ENCODE measurements around the gene ITIH5.

- no peak for TF ChIP-seq EZH2 (optimal IDR thresholded peaks at IDR 0.05; ENCODE audit: low read depth, low read length)
- TF ChIP-seq CTCF (IDR thresholded peaks at IDR 0.05; ENCODE audit: low read length), result no peak
Observed at GRCh38 chr10:7546385-7546967, 120.3 kb downstream of the ITIH5 start.

Data from MM.1S (cell line).